ENCODE measurements around the gene HOXD4. TPM values are rescaled to one million over a fixed set of nuclear protein-coding genes. Genes with fewer than 3 reads are reported as not detected.

The HOXD4 gene
- total RNA-seq, 3 donors from 2014 or later: 4.7 to 6.5 (median 5.9) TPM

- H3K4me1 ChIP-seq (ENCODE audit: low read depth): peaks cover 15% of the 10 kb centered on the region
- ATAC-seq: no peak
- no peak overlapping the region for H3K4me3 ChIP-seq
- intact Hi-C loops (cut with DNase I, micrococcal nuclease): no loop called here
- no peaks in the 10 kb centered on the region for H3K9me3 ChIP-seq
- TF ChIP-seq, protein P1, sequence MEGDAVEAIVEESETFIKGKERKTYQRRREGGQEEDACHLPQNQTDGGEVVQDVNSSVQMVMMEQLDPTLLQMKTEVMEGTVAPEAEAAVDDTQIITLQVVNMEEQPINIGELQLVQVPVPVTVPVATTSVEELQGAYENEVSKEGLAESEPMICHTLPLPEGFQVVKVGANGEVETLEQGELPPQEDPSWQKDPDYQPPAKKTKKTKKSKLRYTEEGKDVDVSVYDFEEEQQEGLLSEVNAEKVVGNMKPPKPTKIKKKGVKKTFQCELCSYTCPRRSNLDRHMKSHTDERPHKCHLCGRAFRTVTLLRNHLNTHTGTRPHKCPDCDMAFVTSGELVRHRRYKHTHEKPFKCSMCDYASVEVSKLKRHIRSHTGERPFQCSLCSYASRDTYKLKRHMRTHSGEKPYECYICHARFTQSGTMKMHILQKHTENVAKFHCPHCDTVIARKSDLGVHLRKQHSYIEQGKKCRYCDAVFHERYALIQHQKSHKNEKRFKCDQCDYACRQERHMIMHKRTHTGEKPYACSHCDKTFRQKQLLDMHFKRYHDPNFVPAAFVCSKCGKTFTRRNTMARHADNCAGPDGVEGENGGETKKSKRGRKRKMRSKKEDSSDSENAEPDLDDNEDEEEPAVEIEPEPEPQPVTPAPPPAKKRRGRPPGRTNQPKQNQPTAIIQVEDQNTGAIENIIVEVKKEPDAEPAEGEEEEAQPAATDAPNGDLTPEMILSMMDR (IDR thresholded peaks at IDR 0.05): no peak
- no peak for DNase-seq
- no peaks in the 10 kb centered on the region for H3K36me3 ChIP-seq (ENCODE audit: low read depth)
Measured at GRCh38 chr2:176111846-176112374, 39.4 kb upstream of the HOXD4 start.

GRCh38 chr2:176112375-176113302 is 38.7 kb upstream of the HOXD4 start:
- DNase-seq (no peak), ATAC-seq (no peak)
- Histone ChIP-seq H3K36me3 (ENCODE audit: low read depth) (no peaks in the 10 kb centered on the region), H3K9me3 (no peaks in the 10 kb centered on the region), H3K4me3 (no peak overlapping the region), H3K4me1 (ENCODE audit: low read depth) (peaks cover 12% of the 10 kb centered on the region)
- TF ChIP-seq, protein P1 (IDR thresholded peaks at IDR 0.05): no peak
- intact Hi-C loops (cut with DNase I, micrococcal nuclease): no loop called here

- no peaks in the 10 kb centered on the region for H3K9me3 ChIP-seq
- H3K4me3 ChIP-seq: no peak overlapping the region
- ATAC-seq (peak; percentile 3), DNase-seq (no peak)
- no peaks in the 10 kb centered on the region for H3K36me3 ChIP-seq (ENCODE audit: low read depth)
- intact Hi-C loops (cut with DNase I, micrococcal nuclease): no loop called here
- peaks cover 3% of the 10 kb centered on the region for H3K4me1 ChIP-seq (ENCODE audit: low read depth)
- TF ChIP-seq, protein P1 (IDR thresholded peaks at IDR 0.05): no peak
Measured at GRCh38 chr2:176114120-176114929, 37.0 kb upstream of the HOXD4 start.

DNA sequence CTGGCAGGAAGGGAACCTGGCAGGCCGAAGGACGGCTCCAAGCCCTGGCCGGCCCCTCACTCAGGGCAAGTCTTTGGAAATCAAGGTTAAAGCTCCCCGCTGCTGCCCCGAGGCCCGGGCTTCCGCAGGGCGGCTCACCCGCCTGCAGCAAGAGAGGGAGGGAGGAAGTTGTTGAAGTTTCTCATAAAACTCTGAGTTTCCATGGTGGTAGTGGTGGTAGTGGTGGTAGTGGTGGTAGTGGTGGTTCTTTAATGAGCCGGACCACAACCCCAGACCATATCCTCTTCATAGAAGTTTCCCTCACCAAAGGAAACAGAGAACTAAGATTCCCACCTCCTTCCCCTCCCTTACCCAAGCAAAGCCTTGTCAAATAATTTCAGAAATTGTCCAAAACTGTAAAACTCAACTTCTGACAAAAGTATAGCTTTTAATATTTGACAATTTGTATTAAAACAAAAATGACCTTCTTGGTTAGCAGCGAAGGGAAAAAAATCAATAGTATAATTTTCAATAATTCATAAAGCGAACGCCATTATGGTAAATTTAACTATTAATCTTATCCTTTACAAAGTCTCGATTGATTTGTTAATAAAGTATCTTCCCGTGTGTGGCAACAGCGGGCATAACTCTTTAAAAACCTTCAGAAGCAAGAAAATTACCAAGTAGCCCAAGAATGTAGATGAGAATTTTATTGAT is 36.3 kb upstream of the HOXD4 start:
- ATAC-seq: no peak
- peak in 1 of 3 donors; percentile 18 for DNase-seq
- Histone ChIP-seq H3K9me3 (no peaks in the 10 kb centered on the region), H3K4me1 (ENCODE audit: low read depth) (peaks cover 3% of the 10 kb centered on the region), H3K36me3 (ENCODE audit: low read depth) (no peaks in the 10 kb centered on the region), H3K4me3 (no peak overlapping the region)
- TF ChIP-seq, protein P1 (IDR thresholded peaks at IDR 0.05): no peak
- intact Hi-C loops (cut with DNase I, micrococcal nuclease): no loop called here
